IMR-90 (cell line): ENCODE measurements around the gene LIPK. TPM values are rescaled to one million over a fixed set of nuclear protein-coding genes. Genes with fewer than 3 reads are reported as not detected.
A peak's percentile ranks its signal among the peaks of the same experiment; 100 is the strongest.

Experiments
- ATAC-seq: fragments of 200-7000 bp; cut with Tn5 transposase; 2 replicates; pipeline ENCODE4 v1.9.1; 2020; ENCODE audit warnings: low read depth, mild to moderate bottlenecking, moderate library complexity
- BruUV-seq: library from RNA; stranded (reverse); fragments of 400-500 nt; replicated peaks from 2 replicates; lab custom pipeline; 2021; lab: Mats Ljungman, UMichigan
- CTCF ChIA-PET: fragments of 300-600 bp; formaldehyde crosslinking; extraction: SDS; loops from one replicate; lab custom pipeline; 2021; ENCODE audit warnings: antibody characterized with exemption; lab: Yijun Ruan, JAX
- POLR2A ChIA-PET: fragments of 300-600 bp; sonication (Branson Sonifier 250); formaldehyde crosslinking; loops from one replicate; lab custom pipeline; 2022; ENCODE audit warnings: antibody characterized with exemption; ENCODE audit not compliant: unreplicated experiment; lab: Charles Lee
- DNase-seq: peaks from one replicate; pipeline ENCODE4 v3.0.0; 2013
- H2AFZ ChIP-seq: replicated peaks from 2 replicates; pipeline ENCODE3; 2013; ENCODE audit warnings: low read length, mild to moderate bottlenecking; ENCODE audit not compliant: poor library complexity
- H2AK5ac ChIP-seq: 2 replicates; pipeline ENCODE4 v1.6.1; 2013; ENCODE audit warnings: low read depth, low read length, inconsistent platforms
- H2AK9ac ChIP-seq: replicated peaks from 2 replicates; pipeline ENCODE3; 2013; ENCODE audit warnings: mild to moderate bottlenecking, low read depth, low read length, moderate library complexity; ENCODE audit not compliant: poor library complexity
- H2BK120ac ChIP-seq: 2 replicates; pipeline ENCODE4 v1.6.1; 2013; ENCODE audit warnings: low read depth, low read length, inconsistent platforms
- H2BK15ac ChIP-seq: 3 replicates; pipeline ENCODE4 v1.6.1; 2013; ENCODE audit warnings: low read depth, low read length, inconsistent platforms
- H2BK20ac ChIP-seq: 2 replicates; pipeline ENCODE4 v1.6.1; 2013; ENCODE audit warnings: low read depth, mild to moderate bottlenecking, inconsistent platforms, low read length, moderate library complexity
- H2BK5ac ChIP-seq: 2 replicates; pipeline ENCODE4 v1.6.1; 2013; ENCODE audit warnings: mild to moderate bottlenecking, low read depth, low read length, inconsistent platforms; ENCODE audit not compliant: poor library complexity, severe bottlenecking
- H3K14ac ChIP-seq: replicated peaks from 2 replicates; pipeline ENCODE4 v1.6.1; 2013; ENCODE audit warnings: low read depth, low read length, inconsistent platforms
- H3K18ac ChIP-seq: 2 replicates; pipeline ENCODE4 v1.6.1; 2013; ENCODE audit warnings: low read depth, low read length, control low read depth
- H3K23ac ChIP-seq: 2 replicates; pipeline ENCODE4 v1.6.1; 2013; ENCODE audit warnings: low read depth, low read length, inconsistent platforms
- H3K27ac ChIP-seq: 2 replicates; pipeline ENCODE4 v1.5.1; 2013; ENCODE audit warnings: mild to moderate bottlenecking, control low read depth, low read length; ENCODE audit not compliant: insufficient read depth
- H3K27me3 ChIP-seq: 2 replicates; pipeline ENCODE4 v1.6.1; 2013; ENCODE audit warnings: low read length; ENCODE audit not compliant: control insufficient read depth, insufficient read depth
- H3K36me3 ChIP-seq: 2 replicates; pipeline ENCODE4 v1.6.1; 2013; ENCODE audit warnings: low read length, mixed read lengths; ENCODE audit not compliant: control insufficient read depth, insufficient read depth
- H3K4ac ChIP-seq: 2 replicates; pipeline ENCODE4 v1.6.1; 2013; ENCODE audit warnings: low read depth, low read length, inconsistent platforms
- H3K4me1 ChIP-seq: 2 replicates; pipeline ENCODE4 v1.6.1; 2013; ENCODE audit warnings: low read length, mixed read lengths; ENCODE audit not compliant: control insufficient read depth, insufficient read depth
- H3K4me2 ChIP-seq: 2 replicates; pipeline ENCODE4 v1.6.1; 2013; ENCODE audit warnings: low read depth, mild to moderate bottlenecking, control low read depth, low read length, moderate library complexity
- H3K4me3 ChIP-seq: 2 replicates; pipeline ENCODE4 v1.5.1; 2013; ENCODE audit warnings: low read depth, mild to moderate bottlenecking, control low read depth, low read length, moderate library complexity; ENCODE audit not compliant: insufficient read depth
- H3K56ac ChIP-seq: 2 replicates; pipeline ENCODE4 v1.6.1; 2013; ENCODE audit warnings: low read length, inconsistent platforms; ENCODE audit not compliant: insufficient read depth; ENCODE audit errors: extremely low read depth
- H3K79me1 ChIP-seq, 2 experiments: 2 replicates each; pipeline ENCODE4 v1.6.1; 2013; ENCODE audit warnings: low read length in 2 of 2, inconsistent platforms in 1 of 2, low read depth in 1 of 2
- H3K9ac ChIP-seq: 2 replicates; pipeline ENCODE4 v1.6.1; 2013; ENCODE audit warnings: low read depth, low read length, control low read depth
- H3K9me1 ChIP-seq: 2 replicates; pipeline ENCODE4 v1.6.1; 2013; ENCODE audit warnings: low read length, inconsistent platforms; ENCODE audit not compliant: insufficient read depth
- H3K9me3 ChIP-seq: 2 replicates; pipeline ENCODE4 v1.6.1; 2013; ENCODE audit warnings: low read length; ENCODE audit not compliant: control insufficient read depth, insufficient read depth
- H4K20me1 ChIP-seq: 2 replicates; pipeline ENCODE4 v1.6.1; 2013; ENCODE audit warnings: low read length, inconsistent platforms; ENCODE audit not compliant: insufficient read depth
- H4K5ac ChIP-seq: 2 replicates; pipeline ENCODE4 v1.6.1; 2013; ENCODE audit warnings: mild to moderate bottlenecking, low read depth, low read length, control low read depth
- H4K8ac ChIP-seq, 2 experiments: 2 replicates each; pipeline ENCODE4 v1.6.1; 2013; ENCODE audit warnings: low read depth in 2 of 2, low read length in 2 of 2, control low read depth in 1 of 2, inconsistent platforms in 1 of 2
- H4K91ac ChIP-seq: 2 replicates; pipeline ENCODE4 v1.6.1; 2013; ENCODE audit warnings: low read depth, low read length, inconsistent platforms; ENCODE audit not compliant: insufficient read depth
- BHLHE40 ChIP-seq: fragments of 150-350 bp; IDR thresholded peaks from 2 replicates; pipeline ENCODE4 v1.6.1; 2016; ENCODE audit warnings: mild to moderate bottlenecking, low read depth, low read length
- CEBPB ChIP-seq: IDR thresholded peaks from 2 replicates; pipeline ENCODE4 v1.6.1; 2012; ENCODE audit warnings: low read depth, low read length, improper control_type of control experiment
- POLR2A ChIP-seq: IDR thresholded peaks from 2 replicates; pipeline ENCODE4 v1.6.1; 2012; ENCODE audit warnings: mild to moderate bottlenecking, low read depth, low read length
- RCOR1 ChIP-seq: IDR thresholded peaks from 2 replicates; pipeline ENCODE4 v1.6.1; 2012; ENCODE audit warnings: mild to moderate bottlenecking, low read length, improper control_type of control experiment; ENCODE audit not compliant: insufficient replicate concordance
- WGBS, 2 experiments: methylation state at CpG; one replicate each; pipeline versions ENCODE4 v1.1.5 to v1.1.7; 2013; ENCODE audit warnings: missing lambda C conversion rate in 2 of 2; ENCODE audit not compliant: insufficient read length in 1 of 2; ENCODE audit errors: extremely low coverage in 2 of 2; 5-methylcytosine and 5-hydroxymethylcytosine counted together
- dilution Hi-C: fragments of 300-500 bp; cut with HindIII; formaldehyde crosslinking; loops from one replicate; pipeline ENCODE4 v1.14.3; 2018; ENCODE audit warnings: low sequenced_read_pairs; ENCODE audit not compliant: unreplicated experiment
- in situ Hi-C: fragments of 300-500 bp; cut with MboI; formaldehyde crosslinking; loops from 3 replicates; pipeline ENCODE4 v1.14.3; 2019; ENCODE audit warnings: low sequenced_read_pairs, inconsistent platforms, mixed read lengths
- intact Hi-C: fragments of 100-400 bp; cut with micrococcal nuclease; formaldehyde crosslinking; loops from 2 replicates; pipeline ENCODE4 v1.10.0; 2022
- polyA plus RNA-seq, 3 experiments: library from polyadenylated mRNA; depleted of rRNA; stranded (reverse); fragments of >200 nt; gene quantifications; 2 replicates each; pipeline ENCODE4 v1.2.3, GENCODE V29; 2012; ENCODE audit warnings: low replicate concordance in 1 of 3
- total RNA-seq: library from RNA; depleted of rRNA; stranded (reverse); fragments of >200 nt; gene quantifications from 2 replicates; pipeline ENCODE4 v1.2.3, GENCODE V29; 2012
- TF ChIP-seq, protein P1 (sequence below): conservative IDR thresholded peaks from 2 replicates; pipeline ENCODE4 v1.5.1; 2012; ENCODE audit warnings: mild to moderate bottlenecking, low read depth, low read length, improper control_type of control experiment

LIPK gene
- total and polyA plus RNA-seq, 2 of the 4 experiments (the other 2 are of a cell fraction), result not detected

DNA sequence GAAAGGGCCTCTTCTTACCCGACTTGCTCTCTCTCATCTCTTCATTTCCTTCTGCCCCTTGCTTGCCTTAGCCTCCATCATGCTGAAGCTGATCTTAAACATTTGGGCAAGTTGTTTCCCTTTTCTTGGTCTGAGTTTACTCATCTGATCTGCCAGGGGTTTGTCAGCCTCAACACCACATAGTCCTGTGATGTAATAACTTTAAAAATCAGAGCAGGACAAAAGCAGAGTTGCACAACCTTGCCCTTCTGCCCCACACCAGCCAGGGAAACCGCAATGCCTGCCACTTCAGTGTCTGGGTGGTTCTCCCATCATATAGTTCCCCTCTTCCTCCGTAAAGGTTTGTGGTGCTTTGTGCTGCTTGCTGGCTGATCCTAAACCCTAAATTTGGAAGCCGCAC is 86.6 kb downstream of the LIPK start:
- no TSS peak for BruUV-seq
- intact Hi-C loops (no loop called here), dilution Hi-C loops (no loop called here), in situ Hi-C loops (no loop called here)
- POLR2A ChIA-PET, result no interaction called here
- DNase-seq (peak; percentile 45), ATAC-seq (peak; percentile 51)
- TF ChIP-seq POLR2A (no peak), RCOR1 (no peak), BHLHE40 (no peak), CEBPB (peak; percentile 91)
- TF ChIP-seq, protein P1, sequence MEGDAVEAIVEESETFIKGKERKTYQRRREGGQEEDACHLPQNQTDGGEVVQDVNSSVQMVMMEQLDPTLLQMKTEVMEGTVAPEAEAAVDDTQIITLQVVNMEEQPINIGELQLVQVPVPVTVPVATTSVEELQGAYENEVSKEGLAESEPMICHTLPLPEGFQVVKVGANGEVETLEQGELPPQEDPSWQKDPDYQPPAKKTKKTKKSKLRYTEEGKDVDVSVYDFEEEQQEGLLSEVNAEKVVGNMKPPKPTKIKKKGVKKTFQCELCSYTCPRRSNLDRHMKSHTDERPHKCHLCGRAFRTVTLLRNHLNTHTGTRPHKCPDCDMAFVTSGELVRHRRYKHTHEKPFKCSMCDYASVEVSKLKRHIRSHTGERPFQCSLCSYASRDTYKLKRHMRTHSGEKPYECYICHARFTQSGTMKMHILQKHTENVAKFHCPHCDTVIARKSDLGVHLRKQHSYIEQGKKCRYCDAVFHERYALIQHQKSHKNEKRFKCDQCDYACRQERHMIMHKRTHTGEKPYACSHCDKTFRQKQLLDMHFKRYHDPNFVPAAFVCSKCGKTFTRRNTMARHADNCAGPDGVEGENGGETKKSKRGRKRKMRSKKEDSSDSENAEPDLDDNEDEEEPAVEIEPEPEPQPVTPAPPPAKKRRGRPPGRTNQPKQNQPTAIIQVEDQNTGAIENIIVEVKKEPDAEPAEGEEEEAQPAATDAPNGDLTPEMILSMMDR, result no peak
- Histone ChIP-seq H4K91ac (no peak overlapping the region), H3K4me1 (peaks cover 1% of the 10 kb centered on the region; the same call in 1 of the 2 replicates), H3K9ac (no peak overlapping the region), H2AK9ac (no peak overlapping the region), H3K9me3 (no peaks in the 10 kb centered on the region), H3K9me1 (0 out of 2 replicates have a peak, but pooled peaks cover 5% of the 10 kb centered on the region), H3K14ac (no peak overlapping the region), H2BK5ac (no peak overlapping the region), H3K79me1 (no peaks in the 10 kb centered on the region), H3K4me3 (no peak overlapping the region), H3K56ac (no peak overlapping the region), H4K20me1 (no peaks in the 10 kb centered on the region), H2AK5ac (no peak overlapping the region), H4K5ac (no peak overlapping the region), H3K4me2 (no peak overlapping the region), H3K36me3 (no peaks in the 10 kb centered on the region), H3K4ac (no peak overlapping the region), H3K27ac (no peak overlapping the region), H2BK20ac (no peak overlapping the region), H3K23ac (no peak overlapping the region), H4K8ac (no peak overlapping the region), H2BK15ac (no peak overlapping the region), H3K18ac (no peak overlapping the region), H2BK120ac (no peak overlapping the region), H3K27me3 (peaks cover 5% of the 10 kb centered on the region; the same call in 1 of the 2 replicates), H2AFZ (no peak overlapping the region)
- CTCF ChIA-PET, result interaction anchor here (1.3 kb wide), 1 partner anchor 32 kb away, joined by 3 read pairs; the partner anchor contains the start of gene LIPN
- WGBS, 2 experiments, result no CpG with 5 or more reads among the region's 4 CpGs
